Measurements from ENCODE around the gene TESK2.
A peak's percentile ranks its signal among the peaks of the same experiment; 100 is the strongest.
"Not testable (repeated sequence)": the region's sequence is repeated elsewhere in the genome, so short reads cannot be mapped to it uniquely, and the experiment has no call there.

The TESK2 gene

GRCh38 chr1:45410850-45411509 is 80.0 kb downstream of the TESK2 start:
- DNase-seq = no peak

- DNase-seq = no peak
Observed at GRCh38 chr1:45409276-45409675, 81.7 kb downstream of the TESK2 start.

GRCh38 chr1:45407629-45408287 is 83.2 kb downstream of the TESK2 start:
- no peak for DNase-seq

GRCh38 chr1:45405636-45406035 is 85.3 kb downstream of the TESK2 start:
- DNase-seq = no peak

- DNase-seq = no peak
Observed at GRCh38 chr1:45403718-45404117, 87.2 kb downstream of the TESK2 start.

- peak; percentile 22 for DNase-seq
Observed at GRCh38 chr1:45403298-45403697, 87.7 kb downstream of the TESK2 start.

- DNase-seq = no peak
Observed at GRCh38 chr1:45401524-45401923, 89.4 kb downstream of the TESK2 start.

- DNase-seq = no peak
Observed at GRCh38 chr1:45400049-45400448, 90.9 kb downstream of the TESK2 start.

GRCh38 chr1:45397285-45397684 is 93.7 kb downstream of the TESK2 start:
- no peak for DNase-seq

- DNase-seq = no peak
Observed at GRCh38 chr1:45395582-45395981, 95.4 kb downstream of the TESK2 start.

GRCh38 chr1:45395051-45395450 is 95.9 kb downstream of the TESK2 start:
- DNase-seq = no peak

- no peak for DNase-seq
Observed at GRCh38 chr1:45394342-45394741, 96.6 kb downstream of the TESK2 start.

- DNase-seq = no peak
Observed at GRCh38 chr1:45393718-45394302, 97.2 kb downstream of the TESK2 start.

- no peak for DNase-seq
Observed at GRCh38 chr1:45386219-45386618, 104.7 kb downstream of the TESK2 start.

- DNase-seq = peak; percentile 40
Observed at GRCh38 chr1:45385302-45385701, 105.7 kb downstream of the TESK2 start.

GRCh38 chr1:45384213-45384612 is 106.8 kb downstream of the TESK2 start:
- DNase-seq = not testable (repeated sequence)

GRCh38 chr1:45383191-45383590 is 107.8 kb downstream of the TESK2 start:
- no peak for DNase-seq

GRCh38 chr1:45381243-45381642 is 109.7 kb downstream of the TESK2 start:
- DNase-seq = no peak

GRCh38 chr1:45380730-45381129 is 110.2 kb downstream of the TESK2 start:
- no peak for DNase-seq

GRCh38 chr1:45380125-45380524 is 110.8 kb downstream of the TESK2 start:
- no peak for DNase-seq

GRCh38 chr1:45379524-45379923 is 111.4 kb downstream of the TESK2 start:
- DNase-seq = no peak

- no peak for DNase-seq
Observed at GRCh38 chr1:45378184-45378583, 112.8 kb downstream of the TESK2 start.

- DNase-seq = no peak
Observed at GRCh38 chr1:45375104-45376090, 115.6 kb downstream of the TESK2 start.
